HG03442 (cell line): ENCODE data around the gene NFASC.

ENCODE experiments used
- ATAC-seq: cut with Tn5 transposase; IDR thresholded peaks from one replicate; pipeline ENCODE4 v1.9.1; 2021; ENCODE audit warnings: mild to moderate bottlenecking, moderate library complexity; ENCODE audit not compliant: unreplicated experiment

NFASC gene

DNA sequence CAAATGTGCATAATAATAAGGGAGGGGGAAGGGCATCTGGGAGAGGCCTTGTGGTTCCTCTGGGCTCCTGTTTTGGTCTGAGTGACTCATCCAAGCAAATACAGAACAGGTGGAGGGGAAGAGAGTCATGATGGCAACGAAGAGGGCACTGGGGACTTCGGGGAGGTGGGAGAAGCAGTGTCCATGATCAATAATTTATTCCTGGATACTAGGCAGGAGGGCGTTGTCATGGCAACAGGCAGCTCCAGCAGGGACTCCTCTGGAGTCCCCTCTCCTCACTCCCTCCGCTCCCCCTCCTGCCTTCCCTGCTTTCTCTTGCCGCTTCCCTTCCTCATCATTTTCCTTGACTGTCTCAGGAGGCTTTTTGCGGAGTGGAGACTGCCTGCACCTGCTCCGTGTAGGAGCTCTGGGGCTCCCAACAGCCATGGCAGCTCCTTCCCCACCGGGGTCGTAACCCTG is 12.3 kb upstream of the NFASC start:
- ATAC-seq = no peak

GRCh38 chr1:204859861-204860267 is 10.8 kb upstream of the NFASC start:
- no peak for ATAC-seq

GRCh38 chr1:204863024-204863423 is 7.6 kb upstream of the NFASC start:
- no peak for ATAC-seq

DNA sequence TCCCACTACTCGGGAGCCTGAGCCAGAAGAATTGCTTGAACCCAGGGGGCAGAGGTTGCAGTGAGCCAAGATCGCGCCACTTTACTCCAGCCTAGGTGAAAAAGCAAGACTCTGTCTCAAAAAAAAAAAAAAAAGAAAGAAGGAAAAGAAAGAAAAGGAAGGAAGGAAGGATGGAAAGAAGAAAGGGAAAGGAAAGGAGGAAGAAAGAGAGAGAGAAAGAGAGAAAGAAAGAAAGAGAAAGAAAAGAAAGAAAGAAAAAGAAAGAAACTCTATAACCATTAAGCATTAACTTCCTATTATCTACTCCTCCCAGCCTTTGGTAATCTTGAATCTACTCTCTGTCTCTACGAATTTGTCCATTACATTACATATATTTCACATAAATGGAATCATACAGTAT is 6.9 kb upstream of the NFASC start:
- ATAC-seq = no peak

DNA sequence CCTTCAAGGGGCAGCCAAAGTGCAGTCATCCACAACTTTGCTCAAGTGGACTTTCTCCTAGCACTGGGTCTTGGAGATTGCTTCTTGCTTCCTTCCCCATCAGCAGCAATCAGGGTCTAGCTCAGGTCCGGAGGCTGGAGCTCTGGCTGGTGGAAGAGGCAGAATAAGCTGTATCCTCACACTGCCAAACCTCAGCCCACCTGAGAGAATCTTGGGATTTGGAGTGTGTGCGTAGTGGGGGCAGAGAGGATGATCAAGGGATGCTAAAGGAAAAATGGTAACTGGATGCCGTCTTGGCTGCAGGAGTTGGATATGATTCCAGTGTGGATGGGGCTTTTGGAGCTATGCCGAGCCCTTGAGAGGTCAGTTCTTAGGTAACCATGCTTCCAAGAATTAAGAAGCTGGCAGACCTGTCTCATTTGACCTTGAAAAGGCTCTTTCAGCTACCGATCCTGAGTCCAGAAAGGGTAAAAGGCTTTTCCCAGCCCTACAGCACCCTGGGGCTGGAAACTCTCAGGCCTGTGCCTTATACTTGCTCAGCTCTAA is 4.5 kb upstream of the NFASC start:
- no peak for ATAC-seq

DNA sequence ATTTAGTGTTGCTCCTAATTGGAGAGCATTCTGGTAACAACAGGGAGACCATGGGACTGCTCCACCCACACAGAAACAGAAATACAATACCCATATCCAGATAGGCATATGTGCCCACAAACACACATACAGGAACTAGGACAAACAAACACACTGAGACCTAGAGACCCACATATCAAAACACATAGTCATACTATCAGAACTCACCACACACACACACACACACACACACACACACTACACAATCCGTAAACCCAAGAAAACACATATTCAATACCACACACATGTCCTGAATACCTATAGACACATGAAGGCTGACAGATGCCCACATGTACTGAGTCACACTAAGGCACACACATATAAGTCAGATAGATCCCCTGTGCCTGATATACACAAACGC is 3.5 kb upstream of the NFASC start:
- ATAC-seq = no peak

DNA sequence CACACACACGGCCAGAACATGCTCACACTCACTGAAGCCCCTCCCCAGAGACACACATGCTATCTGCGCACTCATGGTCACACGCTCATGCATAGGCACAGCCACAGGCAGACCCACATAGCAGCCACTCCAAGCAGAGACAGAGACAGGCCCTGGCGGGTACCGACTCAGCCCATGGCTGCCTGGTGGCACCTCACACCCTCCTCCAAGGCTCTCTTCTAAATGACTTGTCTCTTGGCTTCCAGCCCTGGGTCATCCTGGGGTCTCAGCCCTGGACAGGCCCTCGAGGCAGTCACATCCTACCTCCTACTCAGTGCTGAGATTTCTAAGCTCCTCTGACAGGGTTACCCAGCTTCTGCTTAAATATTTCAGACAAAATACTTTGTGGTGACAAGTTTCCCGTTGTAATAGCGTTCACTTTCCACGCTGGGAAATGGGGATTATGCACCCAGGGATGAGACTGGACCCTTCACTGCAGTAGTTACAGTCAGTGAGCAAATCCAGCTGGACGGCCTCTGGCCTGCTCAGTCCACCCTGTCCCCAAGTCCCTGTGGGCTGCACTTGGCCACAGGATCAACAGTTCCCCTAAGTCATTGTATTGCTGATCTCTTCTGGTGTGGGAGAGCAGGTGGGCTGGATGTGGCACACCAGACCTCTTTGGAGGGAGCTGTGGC is 2.9 kb upstream of the NFASC start:
- no peak for ATAC-seq

- no peak for ATAC-seq
Measured at GRCh38 chr1:204868340-204868700, 2.3 kb upstream of the NFASC start.

GRCh38 chr1:204869097-204869496 is 1.6 kb upstream of the NFASC start:
- no peak for ATAC-seq

GRCh38 chr1:204871405-204872037 is 859 bp downstream of the NFASC start:
- no peak for ATAC-seq

DNA sequence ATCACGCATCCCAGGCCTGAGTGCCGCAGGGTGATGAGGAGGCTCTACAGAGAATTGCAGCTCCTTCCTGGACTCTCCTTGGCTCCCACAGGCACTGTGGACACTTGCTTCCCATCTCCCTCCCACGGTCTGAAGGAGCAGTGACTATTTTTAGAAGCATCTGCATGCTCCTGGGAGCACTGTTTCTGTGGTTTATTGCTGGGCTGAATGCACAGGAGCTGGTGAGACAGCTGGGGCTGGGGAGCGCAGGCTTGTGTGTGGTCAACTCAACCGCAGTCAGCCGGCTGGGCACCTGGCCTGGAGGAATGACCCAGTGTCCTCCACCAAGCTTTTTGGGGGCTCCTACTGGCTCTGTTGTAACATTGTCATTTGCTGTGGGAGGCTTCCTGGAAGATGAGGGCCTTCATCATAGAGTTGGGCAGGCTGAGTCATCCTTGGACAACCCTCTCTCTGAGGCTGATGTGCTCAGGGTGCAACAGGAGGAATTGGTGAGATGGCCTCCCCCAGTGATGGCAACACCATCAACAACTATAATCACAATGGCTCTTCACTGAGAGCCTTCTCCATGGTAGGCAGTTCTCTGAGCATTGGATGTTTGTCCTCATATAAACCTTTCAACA is 1.7 kb downstream of the NFASC start:
- ATAC-seq = no peak

- ATAC-seq = no peak
Measured at GRCh38 chr1:204873176-204873575, 2.5 kb downstream of the NFASC start.

GRCh38 chr1:204873714-204874113 is 3.1 kb downstream of the NFASC start:
- no peak for ATAC-seq

GRCh38 chr1:204874274-204874673 is 3.6 kb downstream of the NFASC start:
- no peak for ATAC-seq

DNA sequence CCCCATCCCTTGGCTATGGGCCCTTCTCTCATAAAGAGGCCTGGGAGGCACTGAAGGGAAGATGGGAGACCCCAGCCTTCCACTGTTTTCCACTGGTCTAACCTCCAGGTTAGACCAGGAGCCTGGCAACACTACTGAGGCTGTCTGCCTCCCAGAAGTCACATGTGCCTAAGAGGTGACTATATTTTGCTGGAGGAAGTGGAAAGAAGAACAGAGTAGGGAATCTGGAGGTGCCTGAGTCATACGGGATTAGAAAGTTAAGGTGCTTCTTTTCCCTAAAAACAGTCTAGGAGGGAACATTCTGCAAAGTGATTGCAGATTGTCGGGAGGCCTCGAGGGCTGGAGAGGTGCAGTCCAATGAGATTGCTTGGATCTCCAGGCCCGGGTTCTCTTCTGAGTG is 4.6 kb downstream of the NFASC start:
- ATAC-seq = no peak

DNA sequence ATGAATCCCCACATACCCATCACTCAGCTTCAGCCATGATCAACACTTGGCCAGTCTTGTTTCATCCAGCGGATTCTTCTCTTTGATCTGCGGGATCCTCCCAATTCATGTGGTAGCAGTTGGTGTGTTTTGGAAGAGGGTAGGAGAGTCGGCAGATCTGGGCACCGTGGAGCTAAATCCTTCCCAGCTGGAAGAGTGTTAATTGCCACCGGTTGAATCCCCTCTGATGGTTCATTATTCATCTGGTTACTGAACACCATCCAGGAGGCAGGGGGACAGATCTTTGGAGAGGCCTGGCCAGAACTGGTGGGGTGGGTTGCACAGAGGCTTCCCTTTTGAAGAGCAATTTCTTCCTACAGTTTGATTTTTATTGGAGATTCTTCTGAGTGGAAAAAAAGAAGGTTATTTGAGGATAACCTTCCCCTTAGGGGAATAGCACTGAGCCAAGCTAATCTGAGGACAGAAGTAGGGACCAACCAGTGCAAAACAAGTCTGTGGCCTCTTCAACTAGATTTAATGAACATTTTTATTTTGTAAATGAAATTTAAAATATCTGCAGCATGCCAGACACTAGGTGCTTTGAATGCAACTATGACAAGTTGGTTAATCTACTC is 8.1 kb downstream of the NFASC start:
- no peak for ATAC-seq

DNA sequence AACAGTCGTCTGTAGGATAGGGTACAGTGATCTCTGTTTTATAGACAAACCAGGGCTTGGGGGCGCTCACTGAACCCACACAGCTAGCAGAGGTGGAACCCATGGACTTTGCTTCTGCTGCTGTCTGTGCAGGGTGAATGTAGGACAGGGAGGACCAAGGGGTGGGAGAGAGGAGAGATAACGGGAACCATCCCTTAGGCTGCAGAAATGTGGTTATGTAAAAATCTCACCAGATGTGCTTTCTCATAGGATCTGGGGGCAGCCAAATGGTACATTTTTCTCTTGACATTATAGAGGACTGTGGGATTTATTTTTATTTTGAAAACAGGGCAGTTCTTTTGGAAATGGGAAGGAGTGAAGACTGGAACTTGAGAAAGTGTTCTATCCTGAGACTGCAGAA is 8.7 kb downstream of the NFASC start:
- no peak for ATAC-seq

GRCh38 chr1:204880906-204881305 is 10.2 kb downstream of the NFASC start:
- ATAC-seq = no peak

GRCh38 chr1:204882479-204882878 is 11.8 kb downstream of the NFASC start:
- no peak for ATAC-seq

GRCh38 chr1:204883405-204883804 is 12.7 kb downstream of the NFASC start:
- no peak for ATAC-seq

DNA sequence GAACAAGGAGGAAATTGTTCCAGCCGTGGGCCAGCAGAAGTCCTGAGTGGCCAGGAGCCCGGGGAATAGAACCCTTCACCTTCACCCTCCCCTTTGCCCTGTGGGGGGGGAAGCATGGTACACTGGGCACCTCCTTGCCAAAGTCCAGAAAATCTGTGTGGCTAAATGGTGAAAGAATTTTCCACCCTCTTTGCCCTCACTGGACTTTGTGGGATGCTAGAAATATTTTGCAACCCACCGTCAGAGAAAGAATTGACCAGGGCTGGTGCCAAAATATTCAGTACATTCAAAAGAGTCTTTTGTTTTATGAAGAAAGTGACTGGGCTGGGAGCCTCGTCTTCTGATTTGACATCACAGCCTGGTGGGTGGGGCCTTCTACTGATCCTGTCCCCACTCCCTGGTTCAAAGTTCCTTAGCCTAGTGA is 14.6 kb downstream of the NFASC start:
- ATAC-seq = no peak

DNA sequence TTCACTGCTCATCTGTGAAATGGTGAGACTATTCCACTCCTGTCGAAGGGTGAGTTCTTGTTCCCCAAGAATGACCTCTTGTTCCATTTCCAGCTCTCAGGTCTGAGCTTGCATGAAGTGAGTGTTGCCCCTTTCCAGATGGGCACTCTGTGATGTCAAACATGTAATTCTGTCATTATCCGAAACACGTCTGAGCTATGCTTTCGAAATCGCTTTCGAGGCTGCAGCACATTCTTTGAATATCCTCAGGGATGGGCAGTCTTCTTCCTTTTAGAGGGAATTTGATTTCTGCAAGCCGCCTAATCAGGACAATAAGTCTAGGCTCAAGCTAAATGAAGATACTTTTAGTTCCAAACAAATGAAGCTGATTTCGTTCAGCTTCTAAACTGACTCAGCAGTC is 15.1 kb downstream of the NFASC start:
- ATAC-seq = no peak
